HAP-1 (cell line): ENCODE results near the gene PCNX1.
"Not testable (repeated sequence)": the region's sequence is repeated elsewhere in the genome, so short reads cannot be mapped to it uniquely, and the experiment has no call there.

Experiments used
- DNase-seq, 2 experiments: peaks; one replicate each; pipeline ENCODE4 v3.0.0-alpha.2; 2016 to 2020; ENCODE audit warnings: low spot score in 2 of 2
- H3K27me3 ChIP-seq: fragments of 250-450 bp; sonication (Bioruptor Pico); 2 replicates; pipeline ENCODE4 v1.5.1; 2020; ENCODE audit warnings: low read depth, mild to moderate bottlenecking, moderate library complexity
- H3K36me3 ChIP-seq: fragments of 250-450 bp; sonication (Bioruptor Pico); replicated peaks from 2 replicates; pipeline ENCODE4 v1.5.1; 2020; ENCODE audit warnings: mild to moderate bottlenecking
- H3K4me1 ChIP-seq: fragments of 250-450 bp; sonication (Bioruptor Pico); 2 replicates; pipeline ENCODE4 v1.5.1; 2020; ENCODE audit warnings: mild to moderate bottlenecking
- H3K4me3 ChIP-seq: fragments of 250-450 bp; sonication (Bioruptor Pico); 2 replicates; pipeline ENCODE4 v1.5.1; 2020; ENCODE audit warnings: mild to moderate bottlenecking, moderate library complexity
- H3K9me3 ChIP-seq: fragments of 250-450 bp; sonication (Bioruptor Pico); 2 replicates; pipeline ENCODE4 v1.5.1; 2020; ENCODE audit warnings: mild to moderate bottlenecking, moderate library complexity
- in situ Hi-C: fragments of 300-500 bp; cut with MboI; formaldehyde crosslinking; loops from 3 replicates; pipeline ENCODE4 v1.14.3; 2020; ENCODE audit warnings: low sequenced_read_pairs, inconsistent platforms, mixed read lengths

PCNX1 gene

GRCh38 chr14:70941637-70942341, 34.5 kb downstream of the PCNX1 start:
- peaks cover 18% of the 10 kb centered on the region for H3K9me3 ChIP-seq
- DNase-seq, in situ Hi-C loops, H3K36me3 ChIP-seq, H3K4me3 ChIP-seq, H3K27me3 ChIP-seq, H3K4me1 ChIP-seq: not testable (repeated sequence)

- in situ Hi-C loops, result no loop called here
- DNase-seq, result no peak
- Histone ChIP-seq H3K9me3 (peaks cover 18% of the 10 kb centered on the region), H3K36me3 (peaks cover 4% of the 10 kb centered on the region), H3K4me1 (no peaks in the 10 kb centered on the region), H3K4me3 (no peak overlapping the region), H3K27me3 (no peaks in the 10 kb centered on the region)
Observed at GRCh38 chr14:70942342-70942706, 35.1 kb downstream of the PCNX1 start.

- H3K27me3 ChIP-seq, H3K36me3 ChIP-seq, DNase-seq, H3K4me3 ChIP-seq, in situ Hi-C loops, H3K4me1 ChIP-seq: not testable (repeated sequence)
- H3K9me3 ChIP-seq, result peaks cover 22% of the 10 kb centered on the region
Observed at GRCh38 chr14:70942721-70943120, 35.5 kb downstream of the PCNX1 start.

- no peak overlapping the region for H3K4me3 ChIP-seq
- H3K36me3 ChIP-seq, result peaks cover 8% of the 10 kb centered on the region
- in situ Hi-C loops, result no loop called here
- peaks cover 23% of the 10 kb centered on the region for H3K9me3 ChIP-seq
- no peak for DNase-seq
- no peaks in the 10 kb centered on the region for H3K4me1 ChIP-seq
- no peaks in the 10 kb centered on the region for H3K27me3 ChIP-seq
Observed at GRCh38 chr14:70943838-70944237, 36.6 kb downstream of the PCNX1 start.

- peaks cover 22% of the 10 kb centered on the region for H3K9me3 ChIP-seq
- in situ Hi-C loops, result no loop called here
- DNase-seq, result no peak
Observed at GRCh38 chr14:70947739-70948138, 40.5 kb downstream of the PCNX1 start.

GRCh38 chr14:70952485-70952884, 45.2 kb downstream of the PCNX1 start:
- in situ Hi-C loops, result no loop called here
- no peak for DNase-seq
- Histone ChIP-seq H3K27me3 (no peaks in the 10 kb centered on the region), H3K4me3 (no peak overlapping the region), H3K4me1 (no peaks in the 10 kb centered on the region), H3K9me3 (0 out of 2 replicates have a peak, but pooled peaks cover 4% of the 10 kb centered on the region), H3K36me3 (peaks cover 13% of the 10 kb centered on the region)

More at GRCh38 chr14:70947739-70948138, 40.5 kb downstream of the PCNX1 start:
- Histone ChIP-seq H3K4me3 (no peak overlapping the region), H3K4me1 (no peaks in the 10 kb centered on the region), H3K36me3 (peaks cover 19% of the 10 kb centered on the region), H3K27me3 (no peaks in the 10 kb centered on the region)

- in situ Hi-C loops, result no loop called here
- Histone ChIP-seq H3K27me3 (no peaks in the 10 kb centered on the region), H3K36me3 (peaks cover 13% of the 10 kb centered on the region), H3K9me3 (no peaks in the 10 kb centered on the region), H3K4me1 (no peaks in the 10 kb centered on the region), H3K4me3 (no peak overlapping the region)
- DNase-seq, result no peak
Observed at GRCh38 chr14:70954068-70954467, 46.8 kb downstream of the PCNX1 start.

- Histone ChIP-seq H3K36me3 (peaks cover 2% of the 10 kb centered on the region; the same call in 1 of the 2 replicates), H3K4me1 (no peaks in the 10 kb centered on the region), H3K4me3 (no peak overlapping the region), H3K9me3 (no peaks in the 10 kb centered on the region), H3K27me3 (no peaks in the 10 kb centered on the region)
- in situ Hi-C loops, result no loop called here
- DNase-seq, result no peak
Observed at GRCh38 chr14:70955543-70956480, 48.6 kb downstream of the PCNX1 start.

- no peak for DNase-seq
- Histone ChIP-seq H3K4me3 (no peak overlapping the region), H3K9me3 (no peaks in the 10 kb centered on the region), H3K36me3 (peaks cover 2% of the 10 kb centered on the region; the same call in 1 of the 2 replicates), H3K27me3 (no peaks in the 10 kb centered on the region), H3K4me1 (no peaks in the 10 kb centered on the region)
- in situ Hi-C loops, result no loop called here
Observed at GRCh38 chr14:70956511-70956910, 49.3 kb downstream of the PCNX1 start.

- peaks cover 7% of the 10 kb centered on the region; the same call in 1 of the 2 replicates for H3K36me3 ChIP-seq
- H3K9me3 ChIP-seq, result no peaks in the 10 kb centered on the region
- H3K27me3 ChIP-seq, result no peaks in the 10 kb centered on the region
- in situ Hi-C loops, result no loop called here
- DNase-seq, result no peak
- H3K4me1 ChIP-seq, result no peaks in the 10 kb centered on the region
- no peak overlapping the region for H3K4me3 ChIP-seq
Observed at GRCh38 chr14:70957710-70958109, 50.5 kb downstream of the PCNX1 start.

- in situ Hi-C loops, result no loop called here
- Histone ChIP-seq H3K4me3 (no peak overlapping the region), H3K9me3 (no peaks in the 10 kb centered on the region), H3K36me3 (peaks cover 11% of the 10 kb centered on the region; the same call in 1 of the 2 replicates), H3K4me1 (no peaks in the 10 kb centered on the region), H3K27me3 (no peaks in the 10 kb centered on the region)
- DNase-seq, result no peak
Observed at GRCh38 chr14:70962935-70963334, 55.7 kb downstream of the PCNX1 start.

GRCh38 chr14:70964492-70964891, 57.2 kb downstream of the PCNX1 start:
- H3K36me3 ChIP-seq, result peaks cover 9% of the 10 kb centered on the region; the same call in 1 of the 2 replicates
- in situ Hi-C loops, result no loop called here
- no peaks in the 10 kb centered on the region for H3K9me3 ChIP-seq
- H3K4me3 ChIP-seq, result no peak overlapping the region
- no peak for DNase-seq
- H3K4me1 ChIP-seq, result no peaks in the 10 kb centered on the region
- H3K27me3 ChIP-seq, result no peaks in the 10 kb centered on the region

GRCh38 chr14:70971560-70971959, 64.3 kb downstream of the PCNX1 start:
- Histone ChIP-seq H3K36me3 (peaks cover 1% of the 10 kb centered on the region), H3K27me3 (no peaks in the 10 kb centered on the region), H3K9me3 (no peaks in the 10 kb centered on the region), H3K4me3 (no peak overlapping the region), H3K4me1 (no peaks in the 10 kb centered on the region)
- DNase-seq, result no peak
- in situ Hi-C loops, result no loop called here
